NCI-H128 (cell line): ENCODE data around the gene SLC16A11.

Experiments
- DNase-seq: peaks from one replicate; lab custom pipeline; 2025; ENCODE audit not compliant: unreplicated experiment; lab: John Stamatoyannopoulos, UW

The SLC16A11 gene

GRCh38 chr17:7026471-7027115, 17.3 kb downstream of the SLC16A11 start:
- no peak for DNase-seq

GRCh38 chr17:7025245-7025644, 18.6 kb downstream of the SLC16A11 start:
- DNase-seq = no peak

GRCh38 chr17:7024402-7024785, 19.5 kb downstream of the SLC16A11 start:
- no peak for DNase-seq

- DNase-seq = no peak
Measured at GRCh38 chr17:7023576-7024401, 20.1 kb downstream of the SLC16A11 start.

GRCh38 chr17:7022781-7023571, 20.9 kb downstream of the SLC16A11 start, which contains the start of gene BCL6B:
Gene BCL6B, plus strand, starts transcription at chr17:7023050. Its CDS starts 622 bp downstream, at chr17:7023672.
- no peak for DNase-seq

GRCh38 chr17:7021993-7022778, 21.7 kb downstream of the SLC16A11 start:
- peak; percentile 18 for DNase-seq

GRCh38 chr17:7020894-7021664, 22.8 kb downstream of the SLC16A11 start:
- DNase-seq = no peak

- DNase-seq = no peak
Measured at GRCh38 chr17:7019839-7020519, 23.9 kb downstream of the SLC16A11 start.

- DNase-seq = no peak
Measured at GRCh38 chr17:7019367-7019766, 24.5 kb downstream of the SLC16A11 start.

GRCh38 chr17:7018331-7018964, 25.4 kb downstream of the SLC16A11 start:
- no peak for DNase-seq

GRCh38 chr17:7017827-7018200, 26.1 kb downstream of the SLC16A11 start:
- no peak for DNase-seq

GRCh38 chr17:7016886-7017826, 26.7 kb downstream of the SLC16A11 start:
- no peak for DNase-seq

- no peak for DNase-seq
Measured at GRCh38 chr17:7016418-7016817, 27.5 kb downstream of the SLC16A11 start.

- DNase-seq = no peak
Measured at GRCh38 chr17:7014995-7015958, 28.6 kb downstream of the SLC16A11 start.

- peak; percentile 80 for DNase-seq
Measured at GRCh38 chr17:7014261-7014994, 29.5 kb downstream of the SLC16A11 start.

GRCh38 chr17:7011942-7012254, 32.0 kb downstream of the SLC16A11 start:
- DNase-seq = no peak
